Spleen (tissue), 7 donors: Measurements from ENCODE around the gene RGS17.

ENCODE experiments used
- POLR2A ChIP-seq, 3 donors: fragments of 450-650 bp; IDR thresholded peaks; one replicate each; pipeline ENCODE4 v1.5.1; 2017; ENCODE audit warnings: antibody characterized with exemption in 3 of 3, mild to moderate bottlenecking in 1 of 3
- POLR2AphosphoS5 ChIP-seq, 3 donors: sonication (generic); formaldehyde crosslinking; IDR thresholded peaks; one replicate each; pipeline ENCODE4 v1.5.1; 2017; ENCODE audit warnings: antibody characterized with exemption in 3 of 3
- TF ChIP-seq, protein P1 (sequence below), 11 experiments: fragments of 200-600 bp in 7 of 11; fragments of 450-650 bp in 4 of 11; sonication (generic) in 4 of 11; IDR thresholded peaks in 8 of 11; conservative IDR thresholded peaks in 3 of 11; 1 replicate in 7 of 11; 2 replicates in 4 of 11; pipeline versions ENCODE4 v1.4.0 to v1.8.0; 2016 to 2021; ENCODE audit warnings: antibody characterized with exemption in 11 of 11, inconsistent platforms in 4 of 11, mild to moderate bottlenecking in 1 of 11
- donor health status: DM: no; HTN: no; CAD: no; lungs with moderate emphysema.
- donor health status: DM: no; HTN: no; CAD: no.
- donor health status: DM: no; HTN: no; CAD: no.

DNA sequence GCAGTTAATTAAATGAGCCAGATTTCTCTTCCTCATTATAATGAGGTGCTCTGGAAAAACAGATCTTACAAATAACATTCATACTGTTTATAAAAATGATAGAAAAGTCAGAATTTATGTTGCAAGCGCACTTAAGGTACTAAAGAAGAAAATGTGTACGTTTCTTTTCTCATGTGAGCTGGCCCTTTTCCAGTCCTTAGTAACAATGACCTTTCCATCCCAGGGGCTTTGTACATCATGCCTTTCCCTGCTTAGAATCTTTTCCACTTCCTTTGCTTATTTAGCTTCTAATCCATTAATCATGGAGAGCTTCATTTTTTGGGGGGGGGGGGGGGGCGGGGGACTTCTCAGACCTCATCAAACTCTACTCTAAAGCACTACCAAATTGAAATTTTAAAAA, 153.0 kb downstream of the RGS17 start:
- TF ChIP-seq POLR2A (IDR thresholded peaks at IDR 0.05) (no peak), POLR2AphosphoS5 (IDR thresholded peaks at IDR 0.05) (no peak)
- TF ChIP-seq, protein P1, sequence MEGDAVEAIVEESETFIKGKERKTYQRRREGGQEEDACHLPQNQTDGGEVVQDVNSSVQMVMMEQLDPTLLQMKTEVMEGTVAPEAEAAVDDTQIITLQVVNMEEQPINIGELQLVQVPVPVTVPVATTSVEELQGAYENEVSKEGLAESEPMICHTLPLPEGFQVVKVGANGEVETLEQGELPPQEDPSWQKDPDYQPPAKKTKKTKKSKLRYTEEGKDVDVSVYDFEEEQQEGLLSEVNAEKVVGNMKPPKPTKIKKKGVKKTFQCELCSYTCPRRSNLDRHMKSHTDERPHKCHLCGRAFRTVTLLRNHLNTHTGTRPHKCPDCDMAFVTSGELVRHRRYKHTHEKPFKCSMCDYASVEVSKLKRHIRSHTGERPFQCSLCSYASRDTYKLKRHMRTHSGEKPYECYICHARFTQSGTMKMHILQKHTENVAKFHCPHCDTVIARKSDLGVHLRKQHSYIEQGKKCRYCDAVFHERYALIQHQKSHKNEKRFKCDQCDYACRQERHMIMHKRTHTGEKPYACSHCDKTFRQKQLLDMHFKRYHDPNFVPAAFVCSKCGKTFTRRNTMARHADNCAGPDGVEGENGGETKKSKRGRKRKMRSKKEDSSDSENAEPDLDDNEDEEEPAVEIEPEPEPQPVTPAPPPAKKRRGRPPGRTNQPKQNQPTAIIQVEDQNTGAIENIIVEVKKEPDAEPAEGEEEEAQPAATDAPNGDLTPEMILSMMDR (IDR thresholded peaks at IDR 0.05 in 8 of 11, conservative IDR thresholded peaks at IDR 0.05 in 3 of 11), result no peak
